NCI-H526 (cell line): ENCODE data around the gene C6orf163.
"Not testable (repeated sequence)": the region's sequence is repeated elsewhere in the genome, so short reads cannot be mapped to it uniquely, and the experiment has no call there.

ENCODE experiments used
- DNase-seq, 2 experiments: peaks; one replicate each; lab custom pipeline; 2025; lab: John Stamatoyannopoulos, UW

The C6orf163 gene

DNA sequence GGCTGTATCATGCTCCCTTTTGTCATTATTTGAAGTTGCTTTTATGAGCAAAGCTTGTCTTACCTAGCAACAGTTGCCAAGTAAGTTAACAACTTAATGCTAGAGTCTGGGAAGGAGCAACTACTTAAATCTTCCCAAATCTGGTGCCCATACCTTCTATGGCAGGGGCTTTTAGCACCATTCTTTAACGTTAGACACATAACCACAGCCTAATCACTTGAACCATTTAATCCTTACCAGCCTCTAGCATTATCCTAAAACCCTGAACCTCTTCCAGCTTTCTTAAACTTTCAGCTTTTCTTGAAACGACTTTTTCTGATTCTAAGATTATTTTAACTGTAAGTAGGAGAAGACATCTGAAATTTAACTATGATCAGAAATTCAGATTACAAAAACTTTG is at the start of gene C6orf163:
Gene C6orf163 (plus strand): TSS at position 83 of the 400 bp plus-strand sequence. CDS start 287 bp downstream, at position 370.
- no peak for DNase-seq

DNA sequence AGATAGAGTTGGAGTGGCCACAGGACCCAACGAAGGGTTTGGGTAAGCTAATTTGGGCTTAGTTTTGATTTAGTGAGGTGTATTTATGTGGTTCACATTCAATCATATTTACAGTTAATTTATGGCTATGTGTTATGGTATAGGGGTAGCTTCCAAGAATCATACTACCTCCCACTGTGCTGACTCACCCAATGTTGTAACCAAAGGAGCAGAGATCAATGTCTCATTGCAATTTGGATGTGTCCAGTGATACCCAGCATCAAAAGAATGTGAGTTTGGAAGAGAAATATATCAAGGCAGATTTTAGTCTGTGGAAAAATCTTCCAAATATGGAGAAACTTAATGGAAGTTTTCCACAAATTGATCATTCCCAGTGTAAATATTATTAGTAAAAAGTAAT is 47.5 kb upstream of the C6orf163 start:
- no peak for DNase-seq

DNA sequence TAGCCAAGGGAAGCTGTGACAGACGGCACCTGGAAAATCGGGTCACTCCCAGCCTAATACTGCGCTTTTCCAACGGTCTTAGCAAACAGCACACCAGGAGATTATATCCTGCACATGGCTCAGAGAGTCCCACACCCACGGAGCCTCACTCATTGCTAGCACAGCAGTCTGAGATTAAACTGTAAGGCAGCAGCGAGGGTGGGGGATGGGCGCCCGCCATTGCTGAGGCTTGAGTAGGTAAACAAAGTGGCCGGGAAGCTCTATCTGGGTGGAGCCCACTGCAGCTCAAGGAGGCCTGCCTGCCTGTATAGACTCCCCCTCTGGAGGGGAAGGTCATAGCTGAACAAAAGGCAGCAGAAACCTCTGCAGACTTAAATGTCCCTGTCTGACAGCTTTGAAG is 43.3 kb upstream of the C6orf163 start:
- not testable (repeated sequence) for DNase-seq

DNA sequence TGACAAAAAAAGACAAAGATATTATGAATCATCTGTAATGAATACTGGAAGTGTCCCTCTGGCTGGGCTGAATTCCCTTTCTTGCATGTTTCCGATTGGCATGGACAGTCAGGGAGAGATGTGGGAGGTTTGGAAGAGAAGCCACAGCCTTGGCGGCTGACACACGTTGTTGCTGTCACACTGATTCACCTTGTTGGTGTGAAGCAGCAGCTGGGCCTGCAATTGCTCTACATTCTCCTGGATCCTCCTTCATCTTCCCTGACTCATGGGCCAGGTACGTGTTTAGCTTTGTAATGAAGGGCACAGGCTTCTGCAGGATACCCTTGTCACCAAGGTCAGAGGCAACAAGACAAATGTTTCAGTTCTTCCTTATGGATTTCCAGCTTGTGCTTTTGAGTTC is 35.6 kb upstream of the C6orf163 start:
- no peak for DNase-seq

DNA sequence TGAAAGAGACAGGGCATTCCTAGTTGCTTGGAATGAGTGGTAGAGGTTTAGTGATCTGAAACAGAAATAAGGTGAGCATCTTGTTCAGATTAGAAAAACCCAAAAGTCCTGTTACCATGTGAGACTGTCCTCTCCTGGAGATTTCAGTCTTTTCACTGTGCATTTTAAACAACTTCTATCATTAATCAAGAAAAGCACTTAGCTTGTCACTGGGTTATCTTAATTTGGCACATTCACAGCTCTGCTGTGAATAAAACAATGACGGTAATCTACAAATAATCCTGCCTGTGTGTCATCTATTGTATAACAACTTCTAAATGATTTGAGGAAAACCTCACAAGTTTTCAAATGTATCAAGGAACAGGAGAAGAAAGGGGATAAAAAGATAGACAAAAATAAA is 31.8 kb upstream of the C6orf163 start:
- no peak for DNase-seq

DNA sequence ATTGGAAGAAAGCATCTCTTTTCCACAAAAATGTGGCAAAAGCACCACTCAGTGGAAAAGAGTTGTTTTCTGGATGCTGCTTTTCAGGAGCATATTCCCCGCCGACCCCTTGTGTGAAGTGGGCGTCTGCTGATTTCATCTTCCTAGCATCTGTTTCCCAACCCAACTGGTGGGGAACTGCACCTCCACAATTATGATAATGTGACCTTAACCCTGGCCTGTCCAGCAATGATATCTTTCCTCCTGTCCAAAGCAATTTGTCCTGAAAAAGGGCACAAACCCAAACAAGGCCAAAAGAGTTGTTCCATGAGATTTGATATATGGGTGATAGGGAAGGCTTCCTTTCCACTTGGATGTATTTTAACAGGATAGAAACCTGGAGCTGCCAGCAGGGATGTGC is 29.5 kb upstream of the C6orf163 start:
- no peak for DNase-seq

DNA sequence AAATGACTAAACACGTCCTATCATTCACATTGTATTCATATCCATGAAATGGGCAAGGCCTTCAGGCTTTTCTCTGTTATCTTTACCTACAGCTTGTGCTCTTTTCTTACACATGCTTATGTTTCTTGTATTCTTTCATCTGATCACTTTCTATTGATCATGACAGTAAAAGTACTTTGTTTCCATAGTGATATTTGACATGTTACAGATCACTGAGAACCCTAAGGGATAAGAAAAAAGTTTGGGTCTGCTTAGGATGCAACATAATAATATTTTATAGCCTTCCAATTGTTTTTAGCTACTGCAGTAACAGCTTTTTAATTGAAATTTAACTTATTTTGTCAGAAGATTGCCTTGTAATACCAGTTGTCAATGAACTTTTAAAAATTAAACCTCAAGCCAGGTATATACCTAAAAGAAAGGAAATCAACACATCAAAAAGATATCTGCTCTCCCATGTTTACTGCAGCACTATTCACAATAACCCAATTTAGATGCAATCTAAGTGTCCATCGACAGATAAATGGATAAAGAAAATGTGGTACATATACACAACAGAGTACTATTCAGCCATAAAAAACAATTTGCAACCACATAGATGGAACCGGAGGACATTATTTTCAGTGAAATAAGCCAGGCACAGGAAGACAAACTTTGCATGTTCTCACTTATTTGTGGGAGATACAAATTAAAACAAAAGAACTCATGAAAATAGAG is 25.2 kb upstream of the C6orf163 start:
- no peak for DNase-seq

DNA sequence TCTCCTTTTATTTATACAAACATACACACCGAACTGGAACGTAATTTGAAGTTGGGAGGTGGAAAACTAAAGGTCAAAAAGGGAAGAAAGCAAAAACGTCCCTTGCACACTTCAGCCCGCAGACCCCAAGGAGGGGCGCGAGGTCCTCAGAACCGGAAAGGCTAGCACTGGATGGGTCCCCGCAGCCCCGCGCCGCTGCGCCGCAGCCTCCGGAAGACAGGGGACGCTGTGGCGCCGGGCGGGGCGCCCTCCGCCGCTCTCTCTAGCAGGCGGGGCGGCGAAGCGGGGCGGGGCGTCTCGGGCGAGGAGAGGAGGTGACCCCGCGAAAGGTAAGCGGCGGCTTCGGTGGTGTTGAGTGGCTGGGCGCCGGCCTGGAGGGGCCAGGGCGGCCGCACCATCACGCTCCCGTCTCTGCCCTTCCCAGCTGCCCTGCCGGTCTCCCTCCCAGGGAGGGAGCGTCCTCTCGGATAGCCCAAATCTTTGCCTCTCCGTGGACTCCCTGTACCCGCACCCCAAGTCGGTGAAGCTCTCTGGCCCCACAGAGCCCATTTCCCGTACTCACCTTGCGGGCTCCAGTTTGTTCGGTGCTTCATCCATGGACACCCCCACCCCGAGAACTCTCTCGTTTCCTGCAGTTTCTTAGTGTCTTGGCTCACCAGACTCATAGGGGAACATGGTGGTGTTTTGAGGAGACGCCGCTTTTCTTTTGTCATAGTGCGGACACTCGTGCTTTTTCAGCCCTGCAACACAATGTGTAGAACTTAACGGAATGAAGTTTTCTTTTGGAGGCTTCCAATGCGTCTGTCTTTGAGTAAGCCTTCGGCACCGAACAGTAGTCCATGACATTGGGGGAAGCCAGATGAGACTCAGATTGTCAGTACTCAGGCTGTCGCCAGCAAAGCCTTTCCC is 22.1 kb upstream of the C6orf163 start, which contains the start of gene SMIM8:
Gene SMIM8 (plus strand): TSS at position 285 of the 909 bp plus-strand sequence. CDS start 14,444 bp downstream, outside the sequence.
- DNase-seq = peak; percentile 20 to 90

DNA sequence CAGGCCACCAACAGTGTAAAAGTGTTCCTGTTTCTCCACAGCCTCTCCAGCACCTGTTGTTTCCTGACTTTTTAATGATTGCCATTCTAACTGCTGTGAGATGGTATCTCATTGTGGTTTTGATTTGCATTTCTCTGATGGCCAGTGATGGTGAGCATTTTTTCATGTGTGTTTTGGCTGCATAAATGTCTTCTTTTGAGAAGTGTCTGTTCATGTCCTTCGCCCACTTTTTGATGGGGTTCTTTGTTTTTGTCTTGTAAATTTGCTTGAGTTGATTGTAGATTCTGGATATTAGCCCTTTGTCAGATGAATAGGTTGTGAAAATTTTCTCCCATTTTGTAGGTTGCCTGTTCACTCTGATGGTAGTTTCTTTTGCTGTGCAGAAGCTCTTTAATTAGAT is 20.7 kb upstream of the C6orf163 start:
- not testable (repeated sequence) for DNase-seq

DNA sequence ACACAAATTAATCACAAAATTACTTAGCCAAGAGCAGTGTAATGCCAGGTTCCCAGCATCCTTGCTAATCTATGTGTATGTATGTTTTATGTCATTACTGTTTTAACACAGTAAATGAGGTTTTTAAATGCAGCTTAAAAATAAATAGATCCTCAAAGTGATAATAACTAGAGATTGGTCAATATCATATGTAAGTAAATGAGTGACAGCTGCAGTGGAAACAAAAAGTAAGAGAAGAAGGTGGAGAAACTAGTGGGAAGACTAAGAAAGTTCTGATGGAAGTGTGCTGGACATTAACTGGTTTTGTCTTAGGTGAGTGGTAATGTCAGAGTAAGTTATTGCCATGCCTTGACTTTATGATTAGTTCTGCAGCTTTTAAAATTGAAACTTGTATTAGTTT is 13.7 kb upstream of the C6orf163 start:
- no peak for DNase-seq

DNA sequence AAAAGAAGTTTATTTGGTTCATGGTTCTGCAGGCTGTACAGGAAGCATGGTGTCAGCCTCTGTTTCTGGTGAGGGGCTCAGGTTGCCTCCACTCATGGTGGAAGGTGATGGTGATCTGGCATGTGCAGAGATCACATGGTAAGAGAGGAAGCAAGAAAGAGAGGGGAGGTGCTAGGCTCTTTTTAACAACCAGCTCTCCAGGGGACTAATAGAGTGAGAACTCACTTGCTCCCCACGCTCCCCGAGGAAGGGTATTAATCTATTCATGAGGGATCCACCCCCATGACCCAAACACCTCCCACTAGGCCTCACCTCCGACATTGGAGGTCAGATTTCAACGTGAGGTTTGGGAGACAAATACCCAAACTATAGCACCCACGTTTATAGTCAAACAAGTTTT is 11.6 kb upstream of the C6orf163 start:
- no peak for DNase-seq

DNA sequence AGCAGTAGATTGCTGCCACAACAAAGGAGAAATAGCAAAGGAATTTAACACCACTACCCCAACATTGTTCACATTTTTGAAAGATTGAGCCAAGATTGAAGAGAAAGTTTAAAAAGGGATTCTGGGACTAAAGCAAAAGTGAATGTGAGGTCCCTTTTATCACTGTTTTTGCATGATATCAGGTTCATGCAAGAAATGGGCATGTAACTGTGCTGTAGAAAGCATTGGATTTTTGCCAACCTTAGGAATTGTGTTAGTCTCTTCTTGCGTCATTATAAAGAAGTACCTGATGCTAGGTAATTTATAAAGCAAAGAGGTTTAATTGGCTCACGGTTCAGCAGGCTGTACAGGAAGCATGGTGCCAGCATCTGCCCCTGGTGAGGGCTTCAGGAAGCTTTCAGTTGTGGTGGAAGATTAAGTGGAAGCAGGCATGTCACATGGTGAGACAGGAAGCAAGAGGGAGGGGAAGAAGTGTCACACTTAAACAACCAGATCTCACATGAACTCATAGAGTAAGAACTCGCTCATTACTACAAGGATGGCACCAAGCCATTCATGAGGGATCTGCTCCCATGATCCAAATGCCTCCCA is 10.9 kb upstream of the C6orf163 start:
- DNase-seq = no peak

DNA sequence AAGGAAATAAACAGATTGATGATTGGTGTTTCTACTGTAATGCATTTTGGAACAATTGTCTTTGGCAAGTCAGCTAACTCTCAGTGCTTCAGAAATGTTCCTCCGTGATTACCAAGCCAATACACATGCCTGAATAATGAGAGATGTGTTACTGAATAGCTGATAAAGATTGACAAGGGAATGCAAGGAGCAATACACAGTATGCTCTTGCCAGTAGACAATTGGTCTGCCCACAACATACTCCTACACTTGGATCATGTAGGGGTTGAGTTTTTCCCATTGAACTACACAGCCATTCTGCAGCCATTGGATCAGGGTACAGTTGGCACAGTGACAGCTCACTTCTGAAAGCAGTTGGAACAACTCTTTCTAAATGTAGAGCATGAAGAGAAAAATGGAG is 9.9 kb upstream of the C6orf163 start:
- DNase-seq = no peak

DNA sequence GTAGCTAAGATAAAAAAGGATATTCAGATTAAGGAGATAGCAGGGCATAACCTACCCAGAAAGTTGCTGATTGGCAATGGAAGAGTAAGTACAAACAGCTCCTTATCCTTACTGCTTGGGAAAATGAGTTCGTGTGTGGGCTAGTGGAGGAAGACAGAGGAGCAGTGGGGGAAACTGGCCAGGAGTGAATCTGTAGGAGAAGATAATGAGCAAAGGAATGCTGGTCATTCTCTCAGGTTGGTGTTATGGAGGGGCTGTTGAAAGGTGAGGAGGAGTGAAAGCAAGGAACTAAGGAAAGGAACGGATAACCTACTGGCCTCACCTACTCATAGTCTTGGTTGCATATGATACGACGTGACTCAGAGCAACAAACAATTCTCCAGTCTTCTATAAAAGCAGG is 8.2 kb upstream of the C6orf163 start:
- no peak for DNase-seq

DNA sequence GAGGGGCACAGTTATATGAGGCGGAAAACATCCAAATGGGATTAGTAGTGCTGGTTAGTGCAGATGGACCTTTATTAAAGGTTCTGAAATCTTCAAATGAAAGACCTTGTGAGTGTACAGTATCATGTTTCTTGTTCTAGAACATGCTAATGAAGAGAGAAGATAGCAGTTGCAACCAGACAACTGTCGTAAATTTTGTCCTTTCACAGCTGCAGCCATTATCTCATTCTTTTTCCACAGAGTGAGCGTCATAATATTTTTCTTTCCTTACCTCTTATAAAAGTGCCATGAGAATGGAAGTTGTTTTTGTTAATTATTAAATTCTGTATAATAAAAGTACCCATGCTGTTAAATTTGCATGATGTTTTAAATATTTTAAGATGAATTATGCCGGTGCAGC is 4.4 kb upstream of the C6orf163 start:
- peak; percentile 12 to 36 for DNase-seq

DNA sequence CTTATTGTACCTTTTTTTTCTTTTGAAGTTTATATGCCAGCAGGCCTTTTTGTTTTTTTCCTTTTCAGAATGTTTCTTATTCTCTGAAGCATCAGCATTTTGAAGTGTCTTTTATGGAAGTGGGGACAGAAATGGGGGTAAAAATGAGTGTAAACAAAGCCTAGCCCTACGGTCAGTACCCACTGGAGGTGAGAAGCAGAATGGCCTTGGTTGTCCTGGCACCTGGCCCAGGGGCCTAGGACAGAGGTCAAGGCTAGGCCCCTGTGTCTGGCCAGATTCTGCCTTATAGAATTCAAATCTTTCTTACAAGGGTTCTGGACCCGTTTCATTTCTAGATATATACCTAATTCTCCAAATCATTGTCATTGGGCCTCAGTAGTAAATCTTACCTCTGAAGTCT is 3.5 kb upstream of the C6orf163 start:
- DNase-seq = no peak

DNA sequence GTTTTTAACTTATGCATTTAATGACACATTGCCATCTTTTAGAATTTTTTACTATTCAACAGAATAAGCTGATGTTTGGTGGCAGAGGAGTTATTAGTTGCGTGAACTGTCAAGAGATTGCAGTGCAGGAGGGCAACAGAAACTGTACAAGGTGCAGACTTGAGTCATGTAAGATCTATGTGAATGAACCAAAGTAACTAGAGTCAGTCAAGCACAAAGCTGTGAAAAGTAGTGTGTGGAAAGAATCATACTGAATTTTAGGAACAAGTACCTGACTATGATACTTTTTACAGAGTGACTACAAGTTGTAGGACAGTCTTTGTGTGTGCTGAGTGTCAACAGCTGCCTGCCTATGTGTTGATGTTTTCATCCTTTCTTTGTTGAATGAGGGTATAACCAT is 2.7 kb upstream of the C6orf163 start:
- no peak for DNase-seq

DNA sequence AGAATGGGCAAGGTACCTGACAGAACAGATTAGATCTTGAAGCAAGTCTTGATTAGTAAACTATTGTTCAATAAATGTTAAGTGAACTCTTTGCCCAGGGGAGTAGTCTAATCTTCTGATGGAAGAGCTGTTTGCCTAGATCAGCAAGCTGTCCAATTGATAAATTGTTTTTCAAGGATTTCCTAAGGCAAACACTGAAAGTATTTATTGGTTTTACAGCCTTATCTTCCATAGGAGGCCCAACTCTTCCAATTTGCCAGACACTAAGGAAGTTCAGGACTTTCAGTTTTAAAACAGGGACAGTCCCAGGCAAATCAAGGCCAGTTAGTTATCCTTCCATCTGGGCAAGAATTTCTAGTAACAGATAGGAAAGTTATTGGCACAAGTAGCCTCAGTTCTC is 1.8 kb upstream of the C6orf163 start:
- no peak for DNase-seq

DNA sequence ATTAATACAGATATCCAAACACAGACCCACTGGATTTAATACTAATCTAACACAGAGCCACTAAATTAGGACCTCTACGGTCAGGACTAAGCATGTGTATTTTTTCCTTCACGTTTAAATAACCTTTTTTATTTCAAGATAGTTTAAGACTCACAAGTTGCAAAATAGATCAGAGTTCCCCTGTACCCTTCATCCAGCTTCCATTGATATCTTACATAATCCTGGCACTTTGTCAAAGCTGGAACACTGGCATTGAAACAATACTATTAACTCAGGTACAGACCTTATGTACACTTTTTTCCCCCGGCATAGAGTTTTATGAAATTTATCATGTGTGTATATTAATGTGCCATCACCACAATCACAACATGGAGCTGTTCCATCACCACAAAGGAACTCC is 2.1 kb downstream of the C6orf163 start:
- DNase-seq = no peak

DNA sequence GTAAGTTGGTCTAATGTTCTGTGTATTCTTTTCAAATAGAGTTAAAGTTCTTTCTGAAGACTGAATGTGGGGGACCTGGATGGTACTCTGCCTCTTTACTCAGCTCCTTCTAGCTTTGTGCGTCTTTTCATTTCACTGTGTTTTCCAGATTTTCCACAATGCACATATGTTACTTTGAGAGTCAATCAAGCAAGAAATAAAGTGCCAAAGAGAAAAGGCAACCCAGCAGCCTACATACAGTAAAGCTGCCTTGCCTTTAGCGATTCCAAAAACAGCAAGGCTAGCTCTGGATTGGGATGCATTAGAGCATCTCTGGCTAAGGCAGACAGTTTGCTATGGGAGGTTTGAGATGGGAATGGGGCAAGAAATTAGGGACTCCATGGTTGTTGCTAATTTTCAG is 5.3 kb downstream of the C6orf163 start:
- DNase-seq = no peak

DNA sequence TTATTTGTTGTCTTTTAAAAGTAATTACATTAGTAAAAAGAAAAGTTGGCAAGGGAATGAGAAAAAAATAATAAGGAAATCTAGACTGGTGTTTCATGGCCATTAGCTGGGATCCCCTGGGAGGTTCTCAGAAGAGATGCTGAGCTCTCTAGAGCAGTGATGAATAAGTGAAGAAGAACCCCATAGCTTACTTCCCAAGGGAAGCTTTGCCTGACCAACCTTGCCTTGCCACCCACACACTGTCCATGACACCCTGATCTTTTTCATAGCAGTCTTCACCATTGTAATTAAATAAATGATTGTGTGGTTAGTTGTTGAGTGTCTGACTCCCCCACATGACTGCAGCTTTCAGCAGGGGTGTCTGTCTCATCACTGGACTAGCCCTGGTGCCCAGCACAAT is 5.9 kb downstream of the C6orf163 start:
- no peak for DNase-seq

DNA sequence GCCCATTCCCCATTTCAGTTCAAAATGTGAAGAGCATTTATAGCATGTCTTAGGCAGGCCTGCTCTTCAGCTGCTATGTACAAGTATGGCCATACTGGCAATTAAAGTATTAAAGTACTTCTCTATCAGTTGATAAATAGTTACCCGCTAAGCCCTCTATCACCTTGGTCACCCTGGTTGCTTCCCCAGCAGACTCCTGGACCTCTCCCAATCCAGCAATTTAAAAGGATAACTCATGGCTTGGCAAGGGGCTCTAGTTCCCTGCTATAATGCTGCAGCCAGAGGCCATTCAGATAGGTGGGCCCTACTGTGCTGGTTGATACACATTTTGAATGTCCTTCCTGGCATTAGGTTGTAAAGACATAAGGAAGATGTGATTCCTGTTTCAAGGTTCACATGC is 7.0 kb downstream of the C6orf163 start:
- no peak for DNase-seq

DNA sequence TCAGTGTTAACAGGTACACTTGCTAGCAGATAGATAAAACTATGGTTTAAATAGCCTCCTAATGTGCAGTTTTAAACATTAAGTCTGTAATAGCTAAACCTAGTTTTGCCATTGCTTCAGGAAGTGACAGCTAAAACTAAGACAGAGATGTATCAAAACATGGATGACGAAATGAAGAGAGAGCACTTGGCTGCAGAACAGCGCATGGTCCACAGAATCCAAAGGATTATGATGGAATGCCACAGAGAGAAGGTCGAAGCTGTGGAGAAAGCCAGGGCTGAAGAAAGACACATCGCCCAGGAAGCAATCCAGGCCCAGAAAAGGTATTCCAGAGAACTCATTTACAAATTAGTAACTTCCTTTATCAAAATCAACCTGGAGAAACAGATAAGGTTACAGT is 11.6 kb downstream of the C6orf163 start:
- DNase-seq = no peak
